Activated T-helper 17 cell treated with anti-CD3 and anti-CD28 coated beads, Interleukin-2, amount 50 U/mL, for 72 hours (primary cell): ENCODE measurements around the gene MRC1. TPM values are rescaled to one million over a fixed set of nuclear protein-coding genes. Genes with fewer than 3 reads are reported as not detected.

ENCODE experiments used
- ATAC-seq: fragments of 150-1000 bp; cut with Tn5 transposase; replicated peaks from 2 replicates; pipeline ENCODE4 v1.10.0; 2021; ENCODE audit warnings: mild to moderate bottlenecking, moderate library complexity
- H3K27ac Mint-ChIP-seq: one replicate; pipeline ENCODE4 v1.8.0; 2022; ENCODE audit warnings: mixed read lengths
- H3K27me3 Mint-ChIP-seq: one replicate; pipeline ENCODE4 v1.8.0; 2022; ENCODE audit warnings: mixed read lengths
- H3K36me3 Mint-ChIP-seq: one replicate; pipeline ENCODE4 v1.8.0; 2022; ENCODE audit warnings: low read depth, mild to moderate bottlenecking, mixed read lengths
- H3K4me1 Mint-ChIP-seq: one replicate; pipeline ENCODE4 v1.8.0; 2022; ENCODE audit warnings: mixed read lengths
- H3K4me3 Mint-ChIP-seq: one replicate; pipeline ENCODE4 v1.8.0; 2022; ENCODE audit warnings: mild to moderate bottlenecking, mixed read lengths
- H3K9me3 Mint-ChIP-seq: one replicate; pipeline ENCODE4 v1.8.0; 2022; ENCODE audit warnings: mixed read lengths
- total RNA-seq, 2 donors: library from RNA; stranded (reverse); gene quantifications; one replicate each; pipeline ENCODE4 v1.2.3, GENCODE V29; 2022

MRC1 gene
- total RNA-seq, 2 donors from 2014 or later: 0.08 TPM; not detected in 1

GRCh38 chr10:17873946-17874345, 64.8 kb downstream of the MRC1 start:
- no peak overlapping the region for H3K4me3 Mint-ChIP-seq
- H3K27ac Mint-ChIP-seq: no peak overlapping the region
- H3K36me3 Mint-ChIP-seq: no peaks in the 10 kb centered on the region
- no peaks in the 10 kb centered on the region for H3K4me1 Mint-ChIP-seq
- peaks cover 6% of the 10 kb centered on the region for H3K27me3 Mint-ChIP-seq
- no peaks in the 10 kb centered on the region for H3K9me3 Mint-ChIP-seq
- no peak for ATAC-seq

- Mint-ChIP-seq H3K27me3 (peaks cover 6% of the 10 kb centered on the region), H3K4me1 (no peaks in the 10 kb centered on the region), H3K9me3 (no peaks in the 10 kb centered on the region), H3K4me3 (no peak overlapping the region), H3K27ac (no peak overlapping the region), H3K36me3 (no peaks in the 10 kb centered on the region)
- no peak for ATAC-seq
Measured at GRCh38 chr10:17877121-17877520, 68.0 kb downstream of the MRC1 start.

GRCh38 chr10:17878896-17879295, 69.7 kb downstream of the MRC1 start:
- Mint-ChIP-seq H3K27me3 (peaks cover 6% of the 10 kb centered on the region), H3K27ac (no peak overlapping the region), H3K4me1 (no peaks in the 10 kb centered on the region), H3K4me3 (no peak overlapping the region), H3K36me3 (no peaks in the 10 kb centered on the region), H3K9me3 (no peaks in the 10 kb centered on the region)
- no peak for ATAC-seq

DNA sequence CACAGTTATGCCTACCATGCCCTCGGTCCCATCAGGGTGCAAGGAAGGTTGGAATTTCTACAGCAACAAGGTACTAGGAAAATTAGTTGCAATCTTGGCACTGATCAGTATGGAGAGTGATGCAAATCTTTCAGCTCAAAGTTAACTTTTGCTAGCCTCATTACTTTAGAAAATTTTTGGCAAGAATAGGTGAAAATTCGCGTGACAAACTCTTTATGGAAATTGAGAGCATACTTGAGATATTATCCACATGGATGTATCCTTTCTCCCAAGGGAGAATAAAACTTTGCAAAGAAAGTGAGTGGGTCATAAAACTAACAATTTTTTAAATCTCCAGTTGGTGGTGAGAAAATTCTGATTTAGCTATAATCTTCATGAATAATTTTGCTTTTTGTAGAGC, 71.5 kb downstream of the MRC1 start:
- no peaks in the 10 kb centered on the region for H3K9me3 Mint-ChIP-seq
- H3K36me3 Mint-ChIP-seq: no peaks in the 10 kb centered on the region
- ATAC-seq: no peak
- H3K27me3 Mint-ChIP-seq: peaks cover 6% of the 10 kb centered on the region
- no peak overlapping the region for H3K4me3 Mint-ChIP-seq
- no peaks in the 10 kb centered on the region for H3K4me1 Mint-ChIP-seq
- no peak overlapping the region for H3K27ac Mint-ChIP-seq

GRCh38 chr10:17882557-17882956, 73.4 kb downstream of the MRC1 start:
- no peak overlapping the region for H3K4me3 Mint-ChIP-seq
- peaks cover 3% of the 10 kb centered on the region for H3K27me3 Mint-ChIP-seq
- H3K36me3 Mint-ChIP-seq: no peaks in the 10 kb centered on the region
- H3K27ac Mint-ChIP-seq: no peak overlapping the region
- H3K4me1 Mint-ChIP-seq: no peaks in the 10 kb centered on the region
- ATAC-seq: no peak
- H3K9me3 Mint-ChIP-seq: no peaks in the 10 kb centered on the region

GRCh38 chr10:17883621-17884020, 74.5 kb downstream of the MRC1 start:
- no peaks in the 10 kb centered on the region for H3K9me3 Mint-ChIP-seq
- H3K27ac Mint-ChIP-seq: no peak overlapping the region
- H3K27me3 Mint-ChIP-seq: peaks cover 3% of the 10 kb centered on the region
- no peaks in the 10 kb centered on the region for H3K4me1 Mint-ChIP-seq
- no peaks in the 10 kb centered on the region for H3K36me3 Mint-ChIP-seq
- ATAC-seq: no peak
- H3K4me3 Mint-ChIP-seq: no peak overlapping the region

DNA sequence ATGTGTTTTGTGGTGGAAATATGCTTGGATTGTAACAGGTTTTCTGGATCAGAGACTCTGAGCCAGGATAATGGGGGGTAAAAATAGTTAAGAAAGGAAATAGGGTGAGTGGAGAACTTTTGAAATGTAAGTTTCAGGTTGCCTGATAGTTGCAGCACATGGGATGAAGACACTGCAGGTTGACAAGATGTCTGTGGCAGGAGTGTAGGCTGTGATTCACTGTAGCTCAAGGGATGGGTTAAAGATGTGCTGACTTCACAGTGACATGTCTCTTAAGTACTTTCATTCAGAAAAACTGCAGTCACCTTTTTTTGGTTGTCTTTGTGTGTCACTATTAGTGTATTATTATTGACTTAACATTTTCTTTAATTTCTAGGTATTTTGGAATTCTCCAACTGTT, 79.0 kb downstream of the MRC1 start:
- H3K4me1 Mint-ChIP-seq: no peaks in the 10 kb centered on the region
- peak; percentile 23 for ATAC-seq
- no peaks in the 10 kb centered on the region for H3K36me3 Mint-ChIP-seq
- H3K27ac Mint-ChIP-seq: no peak overlapping the region
- peaks cover 8% of the 10 kb centered on the region for H3K27me3 Mint-ChIP-seq
- no peaks in the 10 kb centered on the region for H3K9me3 Mint-ChIP-seq
- no peak overlapping the region for H3K4me3 Mint-ChIP-seq

GRCh38 chr10:17891435-17891834, 82.3 kb downstream of the MRC1 start:
- Mint-ChIP-seq H3K27ac (no peak overlapping the region), H3K27me3 (peaks cover 13% of the 10 kb centered on the region), H3K4me1 (no peaks in the 10 kb centered on the region), H3K9me3 (no peaks in the 10 kb centered on the region), H3K4me3 (no peak overlapping the region), H3K36me3 (no peaks in the 10 kb centered on the region)
- no peak for ATAC-seq

- Mint-ChIP-seq H3K4me1 (no peaks in the 10 kb centered on the region), H3K36me3 (no peaks in the 10 kb centered on the region), H3K27me3 (peaks cover 10% of the 10 kb centered on the region), H3K9me3 (no peaks in the 10 kb centered on the region), H3K27ac (no peak overlapping the region), H3K4me3 (no peak overlapping the region)
- no peak for ATAC-seq
Measured at GRCh38 chr10:17904564-17904963, 95.4 kb downstream of the MRC1 start.

DNA sequence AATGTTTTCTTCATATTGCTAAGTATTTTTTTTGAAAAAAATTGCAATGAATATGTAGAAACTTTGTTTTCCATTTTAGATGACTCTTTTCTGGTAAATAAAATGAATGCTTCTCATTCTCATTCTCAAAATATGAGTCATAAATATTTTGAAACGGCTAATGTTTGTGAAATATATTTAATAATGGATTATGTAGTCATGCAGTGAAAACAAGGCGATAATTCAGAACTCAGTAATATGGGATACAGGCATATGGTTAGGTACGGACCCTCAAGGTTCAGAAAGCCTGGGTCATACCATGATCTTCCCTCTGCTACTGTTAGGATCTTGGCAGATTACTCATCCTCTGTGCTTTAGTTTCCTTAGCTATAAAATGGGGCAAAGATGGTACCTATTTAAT, 96.3 kb downstream of the MRC1 start:
- Mint-ChIP-seq H3K27me3 (peaks cover 10% of the 10 kb centered on the region), H3K4me1 (no peaks in the 10 kb centered on the region), H3K4me3 (no peak overlapping the region), H3K9me3 (no peaks in the 10 kb centered on the region), H3K27ac (no peak overlapping the region), H3K36me3 (no peaks in the 10 kb centered on the region)
- ATAC-seq: no peak

DNA sequence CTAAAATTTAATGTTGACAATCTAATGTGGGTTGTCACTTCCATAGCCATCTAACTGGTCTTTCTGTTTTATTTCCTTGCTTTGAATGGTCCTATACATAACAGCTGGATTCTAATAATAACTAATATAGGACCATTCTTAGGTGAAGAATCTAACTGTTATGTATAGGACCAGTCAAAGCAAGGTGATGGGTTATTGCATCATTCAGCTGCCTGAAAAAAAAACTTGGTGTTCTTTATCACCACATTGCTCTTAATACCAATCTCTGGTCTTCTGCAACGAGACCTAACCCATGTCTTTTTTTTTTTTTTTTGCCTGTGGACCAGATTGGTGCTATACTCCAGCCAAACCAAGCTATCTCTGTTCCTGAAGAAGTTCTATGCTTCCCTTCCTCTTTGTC, 96.9 kb downstream of the MRC1 start:
- peaks cover 10% of the 10 kb centered on the region for H3K27me3 Mint-ChIP-seq
- H3K36me3 Mint-ChIP-seq: no peaks in the 10 kb centered on the region
- H3K4me3 Mint-ChIP-seq: no peak overlapping the region
- H3K9me3 Mint-ChIP-seq: no peaks in the 10 kb centered on the region
- H3K4me1 Mint-ChIP-seq: no peaks in the 10 kb centered on the region
- no peak for ATAC-seq
- H3K27ac Mint-ChIP-seq: no peak overlapping the region

DNA sequence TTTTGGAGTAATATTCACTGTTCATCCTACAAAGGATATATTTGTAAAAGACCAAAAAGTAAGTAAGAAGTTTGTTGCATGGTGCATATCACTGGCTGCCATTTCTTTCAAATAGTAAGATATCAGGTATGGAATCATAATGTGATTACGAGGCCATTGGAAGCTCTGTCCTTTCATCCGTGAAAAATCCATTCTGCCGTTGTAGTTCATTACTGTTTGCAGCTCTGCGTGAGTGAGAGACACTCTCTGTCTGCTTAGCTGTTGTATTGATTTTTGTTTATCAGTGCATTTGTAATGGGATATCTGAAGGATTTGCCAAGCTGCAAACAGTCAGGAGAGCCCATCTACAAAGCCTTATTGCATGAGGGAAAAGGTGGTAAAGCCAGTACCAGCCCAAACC, 98.5 kb downstream of the MRC1 start:
- Mint-ChIP-seq H3K36me3 (no peaks in the 10 kb centered on the region), H3K4me1 (no peaks in the 10 kb centered on the region), H3K27ac (no peak overlapping the region), H3K9me3 (no peaks in the 10 kb centered on the region), H3K4me3 (no peak overlapping the region), H3K27me3 (peaks cover 10% of the 10 kb centered on the region)
- ATAC-seq: no peak

DNA sequence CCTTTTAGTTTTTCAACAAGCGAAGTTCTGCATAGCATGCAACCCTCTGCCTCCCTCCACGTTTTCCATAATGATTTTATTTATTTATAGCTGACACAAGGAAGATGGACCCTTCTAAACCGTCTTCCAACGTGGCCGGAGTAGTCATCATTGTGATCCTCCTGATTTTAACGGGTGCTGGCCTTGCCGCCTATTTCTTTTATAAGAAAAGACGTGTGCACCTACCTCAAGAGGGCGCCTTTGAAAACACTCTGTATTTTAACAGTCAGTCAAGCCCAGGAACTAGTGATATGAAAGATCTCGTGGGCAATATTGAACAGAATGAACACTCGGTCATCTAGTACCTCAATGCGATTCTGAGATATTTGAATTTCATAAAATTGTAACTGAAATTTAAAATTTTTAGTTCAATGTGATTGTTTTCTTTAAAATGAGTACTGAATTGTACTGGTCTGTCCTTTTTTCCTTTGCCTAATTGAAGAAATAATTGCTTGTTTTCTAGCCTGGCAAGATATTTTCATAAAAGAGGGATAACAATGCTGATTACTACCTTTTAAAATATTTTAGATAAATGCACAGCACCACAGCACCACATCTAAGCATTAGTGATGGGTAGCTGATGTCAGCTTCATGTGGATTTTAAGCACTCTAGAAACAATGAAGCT, 101.1 kb downstream of the MRC1 start:
- Mint-ChIP-seq H3K36me3 (no peaks in the 10 kb centered on the region), H3K4me3 (no peak overlapping the region), H3K27ac (no peak overlapping the region), H3K4me1 (no peaks in the 10 kb centered on the region), H3K27me3 (peaks cover 5% of the 10 kb centered on the region), H3K9me3 (no peaks in the 10 kb centered on the region)
- ATAC-seq: no peak

GRCh38 chr10:17912754-17913153, 103.6 kb downstream of the MRC1 start:
- no peak overlapping the region for H3K4me3 Mint-ChIP-seq
- H3K4me1 Mint-ChIP-seq: no peaks in the 10 kb centered on the region
- ATAC-seq: no peak
- no peaks in the 10 kb centered on the region for H3K9me3 Mint-ChIP-seq
- no peaks in the 10 kb centered on the region for H3K36me3 Mint-ChIP-seq
- peaks cover 1% of the 10 kb centered on the region for H3K27me3 Mint-ChIP-seq
- H3K27ac Mint-ChIP-seq: no peak overlapping the region

DNA sequence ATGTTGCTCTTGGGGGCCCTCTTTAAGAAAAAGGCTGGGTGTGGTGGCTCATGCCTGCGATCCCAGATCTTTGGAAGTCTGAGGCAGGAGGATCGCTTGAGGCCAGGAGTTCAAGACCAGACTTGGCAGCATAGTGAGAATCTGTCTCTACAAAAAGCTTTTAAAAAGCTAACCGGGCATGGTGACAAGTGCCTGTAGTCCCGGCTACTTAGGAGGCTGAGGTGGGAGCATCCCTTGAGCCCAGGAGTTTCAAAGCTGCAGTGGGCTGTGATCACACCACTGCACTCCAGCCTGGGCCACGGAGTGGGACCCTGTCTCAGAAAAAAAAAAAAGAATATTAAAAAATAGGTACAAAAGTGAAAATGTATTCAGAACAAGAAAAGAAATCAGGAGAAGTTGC, 104.5 kb downstream of the MRC1 start:
- Mint-ChIP-seq H3K27ac (no peak overlapping the region), H3K27me3 (no peaks in the 10 kb centered on the region), H3K4me3 (no peak overlapping the region), H3K9me3 (peaks cover 5% of the 10 kb centered on the region), H3K36me3 (no peaks in the 10 kb centered on the region), H3K4me1 (no peaks in the 10 kb centered on the region)
- ATAC-seq: no peak
